AG10803 (cell line): ENCODE results near the gene NCKAP5.

Source experiments
- DNase-seq: peaks from one replicate; pipeline ENCODE4 v3.0.0; 2010; ENCODE audit warnings: low read depth
- H3K4me3 ChIP-seq: 2 replicates; pipeline ENCODE4 v1.5.1; 2011; ENCODE audit warnings: mild to moderate bottlenecking, low read length, control low read depth
- TF ChIP-seq, protein P1 (sequence below): conservative IDR thresholded peaks from 2 replicates; pipeline ENCODE4 v1.5.1; 2011; ENCODE audit warnings: mild to moderate bottlenecking, low read length, control low read depth, inconsistent platforms

The NCKAP5 gene

DNA sequence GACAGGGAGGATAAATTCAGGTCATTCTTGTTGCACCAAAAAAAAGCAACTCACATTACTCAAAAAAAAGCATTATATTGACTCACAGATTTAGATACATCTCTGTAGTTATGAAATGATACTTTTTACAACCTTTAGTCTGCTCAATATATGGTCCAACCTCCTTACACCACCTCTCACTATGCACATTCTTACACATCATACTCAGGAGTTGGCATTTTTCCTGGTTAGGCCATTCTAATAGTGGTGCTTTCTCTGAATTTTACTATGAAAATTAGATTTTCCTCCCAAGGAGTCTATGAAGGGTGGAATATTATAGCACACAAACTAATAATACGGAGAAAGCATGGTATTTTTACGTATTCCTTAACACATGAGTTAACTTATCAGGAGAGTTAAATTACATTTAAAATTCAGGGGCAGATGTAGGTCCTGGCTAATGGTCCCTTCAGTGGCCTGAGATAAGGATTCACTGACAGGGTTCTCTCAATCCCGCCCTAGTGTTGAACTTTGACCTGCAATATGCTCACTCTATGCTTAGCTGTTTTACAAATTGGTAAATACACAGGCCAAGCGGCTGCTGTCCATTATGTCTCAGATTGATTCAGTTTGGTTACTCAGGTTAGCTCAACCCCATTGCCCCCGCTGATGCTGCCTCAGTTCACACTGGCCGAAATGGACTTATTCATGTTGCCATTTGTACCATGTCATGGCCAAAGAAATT lies 153.6 kb downstream of the NCKAP5 start:
- peak; percentile 51 for DNase-seq
- TF ChIP-seq, protein P1, sequence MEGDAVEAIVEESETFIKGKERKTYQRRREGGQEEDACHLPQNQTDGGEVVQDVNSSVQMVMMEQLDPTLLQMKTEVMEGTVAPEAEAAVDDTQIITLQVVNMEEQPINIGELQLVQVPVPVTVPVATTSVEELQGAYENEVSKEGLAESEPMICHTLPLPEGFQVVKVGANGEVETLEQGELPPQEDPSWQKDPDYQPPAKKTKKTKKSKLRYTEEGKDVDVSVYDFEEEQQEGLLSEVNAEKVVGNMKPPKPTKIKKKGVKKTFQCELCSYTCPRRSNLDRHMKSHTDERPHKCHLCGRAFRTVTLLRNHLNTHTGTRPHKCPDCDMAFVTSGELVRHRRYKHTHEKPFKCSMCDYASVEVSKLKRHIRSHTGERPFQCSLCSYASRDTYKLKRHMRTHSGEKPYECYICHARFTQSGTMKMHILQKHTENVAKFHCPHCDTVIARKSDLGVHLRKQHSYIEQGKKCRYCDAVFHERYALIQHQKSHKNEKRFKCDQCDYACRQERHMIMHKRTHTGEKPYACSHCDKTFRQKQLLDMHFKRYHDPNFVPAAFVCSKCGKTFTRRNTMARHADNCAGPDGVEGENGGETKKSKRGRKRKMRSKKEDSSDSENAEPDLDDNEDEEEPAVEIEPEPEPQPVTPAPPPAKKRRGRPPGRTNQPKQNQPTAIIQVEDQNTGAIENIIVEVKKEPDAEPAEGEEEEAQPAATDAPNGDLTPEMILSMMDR: no peak
- no peak overlapping the region for H3K4me3 ChIP-seq

DNA sequence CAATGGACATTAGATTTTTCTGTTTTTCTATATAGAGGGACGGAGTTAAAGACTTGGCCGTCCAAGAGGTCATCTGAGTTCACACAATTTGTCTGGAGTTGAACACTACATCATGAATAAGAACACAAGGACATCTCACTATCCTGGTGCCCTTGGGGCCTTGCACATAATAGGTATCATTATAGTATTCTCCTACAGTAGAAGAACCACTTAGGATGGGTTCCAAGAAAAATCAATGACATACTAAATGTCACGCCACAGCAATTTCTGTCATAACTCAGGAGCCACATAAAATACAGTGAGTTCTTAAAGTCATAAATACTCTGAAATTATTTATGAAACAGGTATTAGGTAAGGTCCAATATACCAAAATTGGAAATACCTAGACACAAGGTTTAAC lies 154.4 kb downstream of the NCKAP5 start:
- TF ChIP-seq, protein P1: no peak
- DNase-seq: no peak
- H3K4me3 ChIP-seq: no peak overlapping the region

DNA sequence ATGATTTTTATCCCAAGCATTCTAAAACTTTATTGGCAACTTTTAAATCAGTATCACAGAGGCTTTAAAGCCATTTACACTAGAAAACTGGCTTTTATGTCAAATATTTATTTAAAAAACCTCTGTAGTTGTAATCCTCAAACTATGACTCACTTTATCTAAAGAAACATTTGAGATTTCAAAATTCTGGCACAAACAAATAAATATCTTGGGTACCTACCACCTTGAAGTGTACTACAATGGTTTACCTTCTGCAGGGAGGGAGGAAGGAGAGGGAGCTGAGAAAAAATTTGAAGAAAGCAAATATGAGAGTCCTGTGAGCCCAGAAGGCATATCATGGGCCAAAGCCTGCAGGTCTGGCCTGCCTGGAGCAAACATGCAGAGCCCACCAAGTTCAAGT lies 155.6 kb downstream of the NCKAP5 start:
- H3K4me3 ChIP-seq: no peak overlapping the region
- TF ChIP-seq, protein P1: no peak
- no peak for DNase-seq

DNA sequence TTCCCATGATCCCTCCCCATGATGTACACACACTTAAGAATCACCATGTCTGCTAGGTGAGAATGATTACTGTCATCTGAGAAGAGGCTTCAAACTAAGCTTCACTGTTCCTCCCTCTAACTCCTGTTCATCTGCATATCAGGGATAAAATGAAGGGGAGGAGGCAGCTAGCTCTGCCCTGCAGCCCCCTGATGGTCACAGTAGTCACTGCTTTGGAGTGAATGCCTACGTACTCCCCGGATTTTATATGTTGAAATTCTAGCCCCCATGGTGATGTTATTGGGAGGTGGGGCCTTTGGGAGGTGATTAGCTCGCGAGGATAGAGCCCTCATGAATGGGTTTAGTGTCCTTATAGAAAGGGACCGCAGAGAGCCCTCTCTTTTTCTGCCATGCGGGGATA lies 156.4 kb downstream of the NCKAP5 start:
- TF ChIP-seq, protein P1: no peak
- DNase-seq: no peak
- no peak overlapping the region for H3K4me3 ChIP-seq

DNA sequence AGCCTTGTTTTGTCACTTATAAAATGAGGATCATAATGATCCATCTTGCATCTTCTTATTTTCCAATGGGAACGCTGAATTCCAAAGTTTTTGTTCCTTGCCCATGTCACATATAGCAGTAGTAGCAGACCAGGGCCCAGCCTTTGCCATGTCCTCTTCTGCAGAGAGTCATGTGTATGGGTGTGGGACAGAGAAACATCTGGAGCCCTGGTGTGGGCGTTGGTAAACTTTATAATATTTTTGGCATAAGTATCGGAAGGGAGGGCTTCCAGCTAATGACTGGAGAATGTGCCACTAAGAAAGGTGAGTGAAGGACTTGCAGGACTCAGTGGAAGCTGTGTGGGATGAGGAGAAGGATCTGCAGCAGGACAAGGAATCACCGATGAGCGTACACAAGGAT lies 157.2 kb downstream of the NCKAP5 start:
- TF ChIP-seq, protein P1: no peak
- H3K4me3 ChIP-seq: no peak overlapping the region
- no peak for DNase-seq

DNA sequence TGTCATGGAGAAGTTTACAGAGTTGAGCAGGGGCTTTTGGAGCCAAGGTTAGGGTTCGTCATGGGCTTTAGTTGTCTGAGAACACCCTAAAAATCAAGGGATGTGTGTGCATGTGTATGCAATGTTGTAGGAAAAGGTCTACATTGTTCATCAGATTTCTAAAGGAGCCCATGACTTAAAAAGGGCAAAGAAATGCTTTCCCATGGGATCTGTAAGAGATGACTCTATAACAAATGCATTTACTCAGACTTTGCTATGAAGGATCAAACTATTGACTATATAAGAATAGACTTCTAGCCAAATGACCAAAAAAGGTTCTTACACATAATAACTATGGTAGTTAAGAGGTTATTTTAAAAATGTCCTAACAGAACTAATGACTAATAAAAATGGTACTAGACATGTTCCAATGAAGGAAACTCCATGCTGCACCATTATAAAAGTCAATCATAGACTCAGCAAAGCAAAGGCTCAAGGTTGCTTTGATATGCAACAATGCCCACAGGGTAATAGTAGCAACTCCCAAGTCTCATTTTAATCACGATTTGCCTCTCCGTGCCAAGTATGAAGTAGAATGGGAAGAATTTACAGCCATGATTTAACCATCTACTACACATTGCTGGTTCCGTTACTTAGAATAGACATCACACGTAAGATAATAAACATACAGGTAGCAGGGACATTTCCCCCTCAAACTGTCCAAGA lies 158.5 kb downstream of the NCKAP5 start:
- no peak for DNase-seq
- TF ChIP-seq, protein P1: no peak
- no peak overlapping the region for H3K4me3 ChIP-seq

DNA sequence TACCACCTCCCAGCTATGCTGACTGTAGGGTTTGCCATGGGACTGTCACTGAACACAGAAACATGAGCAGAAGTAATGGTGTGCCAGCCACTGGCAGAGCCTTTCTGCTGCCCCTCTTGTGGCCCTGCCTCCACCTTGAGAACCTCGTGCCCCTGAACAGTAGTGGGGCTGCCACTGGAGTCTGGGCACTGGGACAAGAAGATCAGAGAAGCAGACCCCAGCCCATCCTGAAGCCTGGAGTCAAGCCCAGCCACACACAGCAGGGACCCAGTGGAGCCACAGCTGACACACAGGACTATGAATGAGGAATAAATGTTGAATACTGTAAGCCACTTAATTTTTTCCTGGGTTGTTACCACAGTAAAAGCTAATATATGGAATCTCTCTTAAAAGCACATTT lies 159.6 kb downstream of the NCKAP5 start:
- TF ChIP-seq, protein P1: no peak
- no peak for DNase-seq
- H3K4me3 ChIP-seq: no peak overlapping the region
